HUES64 (cell line): ENCODE measurements around the gene YTHDF1.

ENCODE experiments used
- H3K27ac ChIP-seq: 2 replicates; pipeline ENCODE4 v1.7.0; 2013; ENCODE audit warnings: low read depth, low read length, inconsistent platforms
- H3K27me3 ChIP-seq: 2 replicates; pipeline ENCODE4 v1.6.1; 2013; ENCODE audit warnings: mild to moderate bottlenecking, low read length; ENCODE audit not compliant: insufficient read depth
- H3K36me3 ChIP-seq: 2 replicates; pipeline ENCODE4 v1.6.1; 2013; ENCODE audit warnings: mild to moderate bottlenecking, low read length; ENCODE audit not compliant: insufficient read depth
- H3K4me1 ChIP-seq: 2 replicates; pipeline ENCODE4 v1.6.1; 2013; ENCODE audit warnings: mild to moderate bottlenecking, low read length, moderate library complexity; ENCODE audit not compliant: insufficient read depth
- H3K4me3 ChIP-seq: 2 replicates; pipeline ENCODE4 v1.5.1; 2013; ENCODE audit warnings: mild to moderate bottlenecking, low read length, moderate library complexity
- H3K9ac ChIP-seq: 2 replicates; pipeline ENCODE4 v1.6.1; 2013; ENCODE audit warnings: mild to moderate bottlenecking, low read depth, low read length
- H3K9me3 ChIP-seq: 2 replicates; pipeline ENCODE4 v1.6.1; 2013; ENCODE audit warnings: low read depth, low read length; ENCODE audit not compliant: insufficient read depth
- WGBS: fragments of 150-250, 120-280 bp; methylation state at CpG from one replicate; pipeline ENCODE4 v1.1.7; 2013; ENCODE audit warnings: missing lambda C conversion rate; 5-methylcytosine and 5-hydroxymethylcytosine counted together

The YTHDF1 gene

GRCh38 chr20:63247671-63248228 lies 31.8 kb upstream of the YTHDF1 start:
- Histone ChIP-seq H3K36me3 (no peaks in the 10 kb centered on the region), H3K9me3 (no peaks in the 10 kb centered on the region), H3K4me3 (no peak overlapping the region), H3K27me3 (peaks cover 16% of the 10 kb centered on the region), H3K9ac (no peak overlapping the region), H3K27ac (no peak overlapping the region), H3K4me1 (peaks cover 12% of the 10 kb centered on the region)
- 87% methylated on average over 24 of the region's 24 CpGs for WGBS

- H3K27ac ChIP-seq, result no peak overlapping the region
Measured at GRCh38 chr20:63246490-63247288, 30.8 kb upstream of the YTHDF1 start.

GRCh38 chr20:63244468-63244867 lies 28.5 kb upstream of the YTHDF1 start:
- no peak overlapping the region for H3K27ac ChIP-seq
- H3K9me3 ChIP-seq, result no peaks in the 10 kb centered on the region
- no peak overlapping the region for H3K4me3 ChIP-seq
- H3K27me3 ChIP-seq, result 0 out of 2 replicates have a peak, but pooled peaks cover 6% of the 10 kb centered on the region
- peaks cover 12% of the 10 kb centered on the region for H3K4me1 ChIP-seq
- WGBS, result 91% methylated on average over 10 of the region's 10 CpGs
- no peaks in the 10 kb centered on the region for H3K36me3 ChIP-seq
- H3K9ac ChIP-seq, result no peak overlapping the region

More at GRCh38 chr20:63246490-63247288, 30.8 kb upstream of the YTHDF1 start:
- Histone ChIP-seq H3K4me3 (no peak overlapping the region), H3K27me3 (0 out of 2 replicates have a peak, but pooled peaks cover 6% of the 10 kb centered on the region), H3K36me3 (no peaks in the 10 kb centered on the region), H3K4me1 (peaks cover 12% of the 10 kb centered on the region), H3K9ac (no peak overlapping the region), H3K9me3 (no peaks in the 10 kb centered on the region)
- 65% methylated on average over 50 of the region's 50 CpGs for WGBS

DNA sequence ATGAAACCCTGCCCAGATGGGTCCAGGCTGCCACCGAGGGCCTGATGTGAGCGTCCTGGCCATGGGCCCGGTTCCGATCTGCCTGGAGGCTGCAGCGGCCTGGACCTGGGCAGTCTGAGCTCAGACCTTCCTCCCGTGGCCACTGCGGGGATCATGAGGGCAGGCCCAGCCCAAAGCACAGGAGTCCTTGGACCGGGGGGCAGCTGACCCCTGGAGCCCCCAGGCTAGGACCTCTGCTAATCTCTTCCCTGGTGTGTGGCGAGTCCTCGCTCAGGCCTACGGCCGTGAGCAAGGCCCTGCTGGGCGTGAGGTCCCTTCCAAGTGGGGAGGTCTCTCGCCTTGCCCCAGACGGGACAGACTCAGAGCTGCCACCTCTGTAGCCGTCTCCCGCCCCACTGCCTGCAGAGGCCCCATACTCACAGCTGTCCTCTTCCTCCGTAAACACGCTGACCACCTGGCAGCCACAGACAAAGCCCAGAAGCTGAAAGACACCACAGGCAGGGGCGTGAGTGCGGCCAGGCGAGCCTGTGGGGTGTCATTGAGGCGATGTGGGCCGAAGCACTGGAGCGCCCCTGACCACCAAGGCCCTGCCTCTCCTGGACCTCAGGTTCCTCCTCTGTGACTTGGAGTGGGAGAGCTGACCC lies 27.8 kb upstream of the YTHDF1 start:
- Histone ChIP-seq H3K9me3 (no peaks in the 10 kb centered on the region), H3K27me3 (0 out of 2 replicates have a peak, but pooled peaks cover 6% of the 10 kb centered on the region), H3K27ac (no peak overlapping the region), H3K9ac (no peak overlapping the region), H3K4me3 (no peak overlapping the region), H3K4me1 (peaks cover 12% of the 10 kb centered on the region), H3K36me3 (no peaks in the 10 kb centered on the region)
- WGBS, result 92% methylated on average over 25 of the region's 25 CpGs

DNA sequence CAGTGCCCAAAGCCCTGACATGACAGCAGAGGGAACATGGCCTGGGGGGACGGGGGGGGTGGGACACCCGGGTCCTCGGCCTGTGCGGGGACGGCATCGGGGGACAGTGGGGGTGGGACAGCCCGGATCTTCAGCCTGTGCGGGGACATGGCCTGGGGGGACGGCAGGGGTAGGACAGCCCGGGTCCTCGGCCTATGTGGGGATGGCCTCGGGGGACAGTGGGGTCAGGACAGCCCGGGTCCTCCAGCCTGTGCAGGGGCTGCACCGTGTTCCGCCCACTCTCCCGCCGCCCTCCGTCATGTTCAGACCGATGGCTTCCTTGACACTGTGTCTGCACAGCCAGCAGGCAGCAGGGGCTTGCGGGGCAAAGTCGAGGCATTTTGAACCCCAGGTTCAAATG lies 26.8 kb upstream of the YTHDF1 start:
- Histone ChIP-seq H3K27me3 (0 out of 2 replicates have a peak, but pooled peaks cover 6% of the 10 kb centered on the region), H3K4me1 (peaks cover 4% of the 10 kb centered on the region), H3K9ac (no peak overlapping the region), H3K27ac (no peak overlapping the region), H3K4me3 (no peak overlapping the region), H3K9me3 (no peaks in the 10 kb centered on the region), H3K36me3 (no peaks in the 10 kb centered on the region)
- 95% methylated on average over 21 of the region's 21 CpGs for WGBS

GRCh38 chr20:63241272-63241671 lies 25.3 kb upstream of the YTHDF1 start:
- no peaks in the 10 kb centered on the region; the same call in 1 of the 2 replicates for H3K4me1 ChIP-seq
- no peak overlapping the region for H3K4me3 ChIP-seq
- H3K36me3 ChIP-seq, result no peaks in the 10 kb centered on the region
- no peaks in the 10 kb centered on the region for H3K9me3 ChIP-seq
- no peak overlapping the region for H3K27ac ChIP-seq
- 88% methylated on average over 11 of the region's 11 CpGs for WGBS
- 0 out of 2 replicates have a peak, but pooled peaks cover 2% of the 10 kb centered on the region for H3K27me3 ChIP-seq
- H3K9ac ChIP-seq, result no peak overlapping the region

GRCh38 chr20:63240004-63240403 lies 24.1 kb upstream of the YTHDF1 start:
- WGBS, result 89% methylated on average over 11 of the region's 11 CpGs
- Histone ChIP-seq H3K27ac (no peak overlapping the region), H3K36me3 (no peaks in the 10 kb centered on the region), H3K9me3 (no peaks in the 10 kb centered on the region), H3K9ac (no peak overlapping the region), H3K4me1 (no peaks in the 10 kb centered on the region), H3K27me3 (no peaks in the 10 kb centered on the region), H3K4me3 (no peak overlapping the region)

GRCh38 chr20:63239431-63239830 lies 23.5 kb upstream of the YTHDF1 start:
- Histone ChIP-seq H3K4me3 (no peak overlapping the region), H3K4me1 (peaks cover 2% of the 10 kb centered on the region; the same call in 1 of the 2 replicates), H3K9me3 (no peaks in the 10 kb centered on the region), H3K36me3 (no peaks in the 10 kb centered on the region), H3K27ac (no peak overlapping the region), H3K9ac (no peak overlapping the region), H3K27me3 (no peaks in the 10 kb centered on the region)
- WGBS, result 92% methylated on average over 30 of the region's 30 CpGs

DNA sequence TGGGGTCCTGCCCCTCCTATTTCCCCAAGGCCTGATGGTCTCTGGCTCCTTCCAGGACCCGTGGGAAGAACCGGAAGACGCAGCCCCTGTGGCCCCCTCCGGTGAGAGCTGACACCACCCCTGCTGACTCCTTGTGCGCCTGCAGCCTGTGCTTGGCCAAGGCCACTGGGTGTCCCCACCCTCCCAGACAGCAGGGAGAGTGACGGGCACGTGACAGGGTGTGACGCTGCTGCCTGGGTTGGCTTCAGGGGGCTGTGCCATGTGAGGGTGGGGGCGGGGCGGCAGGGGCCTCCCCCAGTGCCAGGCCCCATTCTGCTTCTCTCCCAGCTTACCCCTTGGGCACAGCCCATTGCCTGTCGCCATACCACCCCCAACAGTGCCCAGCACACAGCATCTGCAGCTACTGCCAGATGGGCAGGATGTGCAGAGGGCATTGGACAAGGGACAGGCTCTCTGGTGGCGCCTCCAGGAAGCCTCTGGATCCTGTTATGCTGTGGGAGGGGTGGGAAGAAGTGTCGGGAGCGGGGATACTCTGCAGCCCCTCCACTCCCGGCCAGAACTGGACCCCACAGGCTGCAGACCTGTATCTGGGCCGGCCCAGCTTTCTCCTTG lies 22.7 kb upstream of the YTHDF1 start:
- no peaks in the 10 kb centered on the region for H3K27me3 ChIP-seq
- H3K4me1 ChIP-seq, result peaks cover 4% of the 10 kb centered on the region; the same call in 1 of the 2 replicates
- no peak overlapping the region for H3K27ac ChIP-seq
- no peaks in the 10 kb centered on the region for H3K36me3 ChIP-seq
- no peak overlapping the region for H3K4me3 ChIP-seq
- WGBS, result 79% methylated on average over 16 of the region's 16 CpGs
- no peaks in the 10 kb centered on the region for H3K9me3 ChIP-seq
- no peak overlapping the region for H3K9ac ChIP-seq

DNA sequence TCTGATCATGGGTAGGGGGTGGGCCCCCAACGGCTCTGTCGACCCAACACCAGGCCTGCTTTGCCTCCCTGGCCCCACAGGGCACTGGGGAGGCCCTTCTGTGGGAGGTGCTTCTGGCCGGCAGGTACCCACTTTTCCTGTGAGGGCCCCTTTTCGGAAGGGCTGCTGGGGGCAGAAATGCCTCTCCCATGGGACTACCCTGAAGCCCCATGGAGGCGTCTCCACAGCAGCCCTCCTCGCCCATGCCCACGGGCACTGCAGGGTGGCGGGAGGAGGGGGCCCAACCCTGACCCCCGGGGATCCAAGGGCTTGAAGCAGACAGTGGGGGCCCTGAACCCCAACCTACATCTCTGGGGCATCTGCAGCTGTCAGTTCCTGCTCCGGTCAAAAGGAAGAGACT lies 22.1 kb upstream of the YTHDF1 start:
- Histone ChIP-seq H3K9ac (no peak overlapping the region), H3K4me1 (peaks cover 7% of the 10 kb centered on the region; the same call in 1 of the 2 replicates), H3K27ac (no peak overlapping the region), H3K27me3 (no peaks in the 10 kb centered on the region), H3K4me3 (no peak overlapping the region), H3K9me3 (no peaks in the 10 kb centered on the region), H3K36me3 (no peaks in the 10 kb centered on the region)
- 90% methylated on average over 10 of the region's 10 CpGs for WGBS
